Lower lobe of right lung (tissue), 2 donors: ENCODE data around the gene MYH7B. TPM values are rescaled to one million over a fixed set of nuclear protein-coding genes. Genes with fewer than 3 reads are reported as not detected.

ENCODE experiments used
- ATAC-seq, 2 donors: fragments of 200-7000 bp; cut with Tn5 transposase; one replicate each; pipeline ENCODE4 v1.9.1; 2020 to 2022; ENCODE audit warnings: mild to moderate bottlenecking in 2 of 2, moderate library complexity in 2 of 2
- DNase-seq: peaks from one replicate; pipeline ENCODE4 v3.0.0-alpha.2; 2020
- H3K27ac ChIP-seq: fragments of 200-600 bp; one replicate; pipeline ENCODE4 v1.8.0; 2022
- H3K27me3 ChIP-seq: fragments of 200-600 bp; one replicate; pipeline ENCODE4 v1.8.0; 2022; ENCODE audit warnings: low read depth
- H3K36me3 ChIP-seq: fragments of 200-600 bp; one replicate; pipeline ENCODE4 v1.8.0; 2022; ENCODE audit warnings: mild to moderate bottlenecking
- H3K4me1 ChIP-seq: fragments of 200-600 bp; one replicate; pipeline ENCODE4 v1.8.0; 2022
- H3K4me3 ChIP-seq: fragments of 200-600 bp; one replicate; pipeline ENCODE4 v1.8.0; 2022; ENCODE audit warnings: mild to moderate bottlenecking
- H3K9me3 ChIP-seq: fragments of 200-600 bp; one replicate; pipeline ENCODE4 v1.8.0; 2022
- intact Hi-C: fragments of 100-400 bp; cut with DNase I; formaldehyde crosslinking; loops from one replicate; pipeline ENCODE4 v1.11.0; 2022
- total RNA-seq: library from RNA; stranded (reverse); fragmentation: NEBNext Ultra II Directional; extraction: Animal tissue kit (Norgen Biotek cat#: 25700); gene quantifications from one replicate; pipeline ENCODE4 v1.2.1, GENCODE V29; 2021
- TF ChIP-seq, protein P1 (sequence below): fragments of 200-600 bp; IDR thresholded peaks from one replicate; pipeline ENCODE4 v1.8.0; 2022; ENCODE audit warnings: antibody characterized with exemption, mild to moderate bottlenecking
- donor health status: DM: no; HTN: yes; CAD: no; lungs with severe emphysema.

Gene MYH7B
- total RNA-seq, 1 donor from 2014 or later, result 0.56 TPM

DNA sequence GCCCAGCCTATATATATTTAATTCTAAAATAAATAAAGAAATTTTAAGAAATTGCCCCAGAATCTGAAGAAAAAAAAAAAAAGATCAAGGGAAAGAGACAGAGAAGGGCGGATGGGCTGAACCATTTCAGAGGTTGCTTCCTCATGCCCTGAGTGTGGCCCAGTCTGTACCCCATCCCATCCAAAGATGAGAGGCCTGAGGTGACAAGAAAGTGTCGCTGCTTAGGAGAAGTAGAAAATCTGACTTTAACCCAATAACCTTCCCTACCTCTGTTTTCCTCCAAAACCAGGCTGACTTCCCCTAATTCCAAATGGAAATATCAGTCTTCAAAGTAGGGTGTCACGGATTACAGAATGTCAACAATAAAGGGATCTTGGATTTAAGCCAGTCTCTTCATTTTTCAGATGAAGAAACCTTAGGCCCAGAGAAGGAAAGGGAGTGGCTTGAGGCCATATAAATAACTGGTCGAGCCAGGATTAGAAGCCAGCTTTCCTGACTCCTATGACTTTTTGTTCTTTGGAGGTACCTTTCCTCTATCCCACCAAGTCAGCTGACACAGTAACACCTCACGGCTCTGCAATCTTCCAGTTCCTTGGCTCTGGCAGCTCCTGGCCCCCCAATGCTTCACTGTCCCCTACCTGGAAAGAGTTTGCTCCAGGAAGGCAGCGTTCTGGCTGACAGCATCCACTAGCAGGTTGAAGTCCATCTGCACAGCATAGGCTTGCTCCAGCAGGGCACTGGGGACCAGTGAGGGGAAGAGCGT, 10.2 kb upstream of the MYH7B start:
- intact Hi-C loops, result no loop called here
- H3K36me3 ChIP-seq, result peaks cover 31% of the 10 kb centered on the region
- TF ChIP-seq, protein P1, sequence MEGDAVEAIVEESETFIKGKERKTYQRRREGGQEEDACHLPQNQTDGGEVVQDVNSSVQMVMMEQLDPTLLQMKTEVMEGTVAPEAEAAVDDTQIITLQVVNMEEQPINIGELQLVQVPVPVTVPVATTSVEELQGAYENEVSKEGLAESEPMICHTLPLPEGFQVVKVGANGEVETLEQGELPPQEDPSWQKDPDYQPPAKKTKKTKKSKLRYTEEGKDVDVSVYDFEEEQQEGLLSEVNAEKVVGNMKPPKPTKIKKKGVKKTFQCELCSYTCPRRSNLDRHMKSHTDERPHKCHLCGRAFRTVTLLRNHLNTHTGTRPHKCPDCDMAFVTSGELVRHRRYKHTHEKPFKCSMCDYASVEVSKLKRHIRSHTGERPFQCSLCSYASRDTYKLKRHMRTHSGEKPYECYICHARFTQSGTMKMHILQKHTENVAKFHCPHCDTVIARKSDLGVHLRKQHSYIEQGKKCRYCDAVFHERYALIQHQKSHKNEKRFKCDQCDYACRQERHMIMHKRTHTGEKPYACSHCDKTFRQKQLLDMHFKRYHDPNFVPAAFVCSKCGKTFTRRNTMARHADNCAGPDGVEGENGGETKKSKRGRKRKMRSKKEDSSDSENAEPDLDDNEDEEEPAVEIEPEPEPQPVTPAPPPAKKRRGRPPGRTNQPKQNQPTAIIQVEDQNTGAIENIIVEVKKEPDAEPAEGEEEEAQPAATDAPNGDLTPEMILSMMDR, result no peak
- DNase-seq, result no peak
- peaks cover 5% of the 10 kb centered on the region for H3K4me1 ChIP-seq
- ATAC-seq, result no peak
- H3K9me3 ChIP-seq, result no peaks in the 10 kb centered on the region
- H3K27me3 ChIP-seq, result no peaks in the 10 kb centered on the region
- no peak overlapping the region for H3K27ac ChIP-seq
- H3K4me3 ChIP-seq, result no peak overlapping the region

DNA sequence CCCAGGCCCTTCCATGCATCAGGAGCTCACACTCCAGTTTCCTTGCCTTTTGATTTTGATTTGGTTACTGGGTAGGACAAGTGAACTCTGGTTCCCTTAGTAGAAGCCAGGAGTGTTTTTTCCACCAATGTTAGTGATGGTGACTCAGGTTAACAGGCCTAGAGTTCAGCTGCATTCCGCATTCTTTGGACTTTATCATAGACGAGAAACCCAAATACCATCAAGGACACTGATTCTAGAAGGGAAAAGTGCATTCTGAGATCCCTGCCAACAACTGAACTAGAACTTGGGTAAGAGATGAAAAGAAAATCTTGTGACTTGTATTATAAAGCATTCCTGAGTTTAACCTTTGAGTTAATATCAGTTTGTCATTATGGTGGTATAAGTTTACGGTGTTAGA, 9.0 kb upstream of the MYH7B start:
- Histone ChIP-seq H3K4me1 (peaks cover 5% of the 10 kb centered on the region), H3K27ac (no peak overlapping the region), H3K4me3 (no peak overlapping the region), H3K36me3 (peaks cover 34% of the 10 kb centered on the region), H3K27me3 (no peaks in the 10 kb centered on the region), H3K9me3 (no peaks in the 10 kb centered on the region)
- ATAC-seq (no peak), DNase-seq (no peak)
- TF ChIP-seq, protein P1, result no peak
- intact Hi-C loops, result no loop called here

DNA sequence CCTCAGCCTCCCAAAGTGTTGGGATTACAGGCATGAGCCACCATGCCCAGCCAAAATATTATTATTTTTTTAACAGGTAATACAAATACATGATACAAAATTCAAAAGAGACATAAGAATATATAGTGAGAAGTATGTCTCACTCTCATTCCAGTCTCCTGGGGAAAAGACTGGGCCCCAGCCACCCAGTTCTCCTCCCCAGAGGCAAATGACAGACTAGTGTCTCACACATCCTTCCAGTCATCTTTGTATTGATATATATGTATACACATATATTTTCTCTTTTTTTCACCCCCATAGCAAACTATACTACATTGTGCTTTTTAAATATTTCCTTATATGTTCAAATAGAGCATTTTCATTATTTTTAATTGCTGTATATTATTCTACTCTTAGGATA, 8.3 kb upstream of the MYH7B start:
- H3K4me1 ChIP-seq, result peaks cover 5% of the 10 kb centered on the region
- H3K9me3 ChIP-seq, result no peaks in the 10 kb centered on the region
- intact Hi-C loops, result no loop called here
- H3K27me3 ChIP-seq, result no peaks in the 10 kb centered on the region
- peaks cover 28% of the 10 kb centered on the region for H3K36me3 ChIP-seq
- TF ChIP-seq, protein P1, result no peak
- DNase-seq, result no peak
- no peak overlapping the region for H3K4me3 ChIP-seq
- ATAC-seq, result no peak
- H3K27ac ChIP-seq, result no peak overlapping the region

DNA sequence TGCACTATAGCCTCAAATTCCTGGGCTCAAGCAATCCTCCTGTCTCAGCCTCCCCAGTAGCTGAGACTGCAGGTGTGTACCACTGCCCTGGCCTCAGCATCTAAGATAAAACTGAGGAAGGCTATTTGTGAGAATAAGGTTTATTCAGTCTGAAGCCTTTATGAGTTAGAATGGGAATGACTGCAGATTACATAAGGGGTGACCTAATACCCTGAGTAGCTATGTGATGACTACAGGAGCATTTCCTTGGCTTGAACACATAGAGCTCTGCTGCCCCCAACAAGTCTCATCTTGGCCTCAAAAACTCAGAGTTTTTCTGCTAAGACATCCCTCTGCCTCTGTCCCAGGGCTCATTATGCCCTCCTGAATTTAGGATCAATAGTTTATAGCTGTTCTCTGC, 7.6 kb upstream of the MYH7B start:
- Histone ChIP-seq H3K4me1 (peaks cover 5% of the 10 kb centered on the region), H3K27ac (no peak overlapping the region), H3K36me3 (peaks cover 21% of the 10 kb centered on the region), H3K4me3 (no peak overlapping the region), H3K27me3 (no peaks in the 10 kb centered on the region), H3K9me3 (no peaks in the 10 kb centered on the region)
- intact Hi-C loops, result no loop called here
- DNase-seq (no peak), ATAC-seq (no peak)
- TF ChIP-seq, protein P1, result no peak

DNA sequence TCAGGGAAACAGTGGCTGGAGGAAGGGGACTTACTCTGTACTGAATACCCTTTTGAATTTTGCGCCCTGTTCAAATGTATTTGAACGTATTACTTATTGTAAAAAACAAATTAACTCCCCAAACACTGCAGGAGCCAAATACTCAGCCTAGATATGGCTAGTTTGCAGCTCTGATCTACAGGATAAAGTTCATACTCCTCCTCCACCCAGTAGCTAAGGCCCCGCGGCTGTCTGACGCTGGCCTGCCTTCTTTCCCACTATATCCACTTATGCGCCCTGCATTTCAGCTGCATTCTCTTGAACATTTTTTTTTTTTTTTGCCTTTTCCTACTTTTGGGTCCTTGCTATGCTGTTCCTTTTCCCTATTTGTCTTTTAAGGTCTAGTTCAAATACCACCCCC, 6.5 kb upstream of the MYH7B start:
- H3K27me3 ChIP-seq, result no peaks in the 10 kb centered on the region
- TF ChIP-seq, protein P1, result no peak
- H3K27ac ChIP-seq, result no peak overlapping the region
- H3K4me3 ChIP-seq, result no peak overlapping the region
- no peaks in the 10 kb centered on the region for H3K9me3 ChIP-seq
- H3K4me1 ChIP-seq, result peaks cover 5% of the 10 kb centered on the region
- DNase-seq (no peak), ATAC-seq (no peak)
- H3K36me3 ChIP-seq, result peaks cover 13% of the 10 kb centered on the region
- intact Hi-C loops, result no loop called here
